Motor neuron (in vitro differentiated cells): ENCODE results near the gene SMIM11. TPM values are rescaled to one million over a fixed set of nuclear protein-coding genes. Genes with fewer than 3 reads are reported as not detected.
"Not testable (repeated sequence)": the region's sequence is repeated elsewhere in the genome, so short reads cannot be mapped to it uniquely, and the experiment has no call there.

Experiments
- ATAC-seq, 8 experiments: fragments of 200-7000 bp; cut with Tn5 transposase; replicated peaks in 6 of 8; 2 replicates each; pipeline ENCODE4 v1.8.0; 2021; ENCODE audit warnings: mild to moderate bottlenecking in 8 of 8, moderate library complexity in 8 of 8
- H3K27ac ChIP-seq, 2 donors: fragments of 250-450 bp; sonication (Bioruptor Pico); 2 replicates each; pipeline ENCODE4 v1.9.0; 2021; ENCODE audit warnings: antibody characterized with exemption in 2 of 2, mild to moderate bottlenecking in 2 of 2, moderate library complexity in 1 of 2
- H3K4me1 ChIP-seq, 2 donors: fragments of 250-450 bp; sonication (Bioruptor Pico); replicated peaks in 1 of 2; 2 replicates each; pipeline ENCODE4 v1.6.1; 2021; ENCODE audit warnings: antibody characterized with exemption in 2 of 2, mild to moderate bottlenecking in 2 of 2, moderate library complexity in 1 of 2
- H3K4me3 ChIP-seq, 5 donors: fragments of 250-450 bp; sonication (Bioruptor Pico); 2 replicates each; pipeline ENCODE4 v1.9.0; 2021; ENCODE audit warnings: antibody characterized with exemption in 5 of 5, mild to moderate bottlenecking in 5 of 5, moderate library complexity in 4 of 5
- WGBS, 10 experiments: fragments of 450-650 bp; shearing (Covaris generic); methylation state at CpG; one replicate each; pipeline ENCODE4 v1.0.0; 2022; 5-methylcytosine and 5-hydroxymethylcytosine counted together
- in situ Hi-C, 9 experiments: fragments of 400-800 bp; cut with MboI; loops; one replicate each; pipeline ENCODE4 v1.15.0; 2021; ENCODE audit warnings: low sequenced_read_pairs in 9 of 9, low pct_unique_long_range_greater_than_20kb in 2 of 9; ENCODE audit not compliant: unreplicated experiment in 9 of 9
- total RNA-seq, 8 experiments: library from RNA; unstranded; fragments of 300-600 nt; gene quantifications; 2 replicates each; pipeline versions ENCODE4 v1.2.3 to v1.2.4, GENCODE V29; 2022

SMIM11 gene, protein sequence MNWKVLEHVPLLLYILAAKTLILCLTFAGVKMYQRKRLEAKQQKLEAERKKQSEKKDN
- 10 to 100 TPM in 4 of 8 experiments, 1 to 10 TPM in 4; 3.9 to 12.9 (median 7.9) TPM for total RNA-seq

DNA sequence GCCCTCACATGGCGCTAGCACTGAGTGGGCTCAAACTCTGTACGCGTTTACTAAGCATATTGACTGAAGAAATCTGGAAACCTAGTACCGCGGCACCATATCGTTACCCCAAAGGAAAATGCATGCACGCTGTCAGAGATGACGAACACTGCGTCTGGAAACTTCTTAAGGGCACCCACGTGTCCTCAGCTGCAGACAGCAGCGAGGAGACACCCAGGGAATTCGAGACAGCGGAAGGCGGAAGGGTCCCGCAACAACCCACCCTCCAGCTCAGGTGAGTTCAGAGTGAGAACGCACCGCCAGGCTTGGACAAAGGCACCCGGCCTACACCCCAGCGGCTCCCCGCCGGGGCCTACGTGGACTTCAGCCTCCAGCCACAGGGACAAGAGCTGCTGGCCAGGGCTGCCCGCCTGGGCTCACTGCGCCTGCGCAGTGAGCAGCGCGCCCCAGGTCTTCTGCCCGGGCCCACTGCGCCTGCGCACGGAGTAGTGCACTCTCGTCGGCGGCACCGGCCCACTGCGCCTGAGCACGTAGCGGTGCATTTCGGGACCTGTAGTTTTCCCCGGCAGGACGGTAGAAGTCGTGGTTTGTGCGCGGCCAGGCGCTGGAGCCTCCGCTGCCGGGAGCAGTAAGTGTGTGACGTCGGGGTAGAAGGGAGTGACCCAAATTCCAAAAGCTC is at the start of gene SMIM11:
TSS of gene SMIM11 (plus strand) at position 568 of the 679 bp plus-strand sequence. CDS start 3,998 bp downstream, outside the sequence.
- H3K4me1 ChIP-seq, in situ Hi-C loops, H3K27ac ChIP-seq, H3K4me3 ChIP-seq: not testable (repeated sequence)
- no CpG with 5 or more reads among the region's 49 CpGs for WGBS, 10 experiments
- peak; percentile 94 to 99 (median 96) for ATAC-seq

DNA sequence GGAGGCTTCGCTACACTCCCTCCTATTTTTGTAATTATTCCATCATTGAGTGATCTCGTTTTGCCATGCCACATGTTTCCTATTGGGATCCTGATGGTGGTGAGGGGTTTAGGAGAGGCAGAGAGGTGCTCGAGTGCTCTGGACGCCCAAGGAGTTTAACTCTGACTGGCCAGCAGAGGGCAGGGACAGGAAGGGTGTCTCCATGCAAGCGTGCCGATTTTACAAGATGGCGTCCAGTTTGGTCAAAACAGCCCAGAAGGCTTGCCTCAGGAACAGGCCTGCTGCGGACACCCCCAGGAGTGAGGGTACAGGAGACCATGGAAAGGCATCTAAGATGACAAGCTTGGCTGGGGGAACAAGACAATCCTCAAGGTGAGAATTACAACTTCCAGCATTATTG is 45.3 kb upstream of the SMIM11 start:
- ATAC-seq: no peak
- 60 to 90% (median 73%) methylated on average over 2 to 6 of the region's 8 CpGs; no CpG with 5 or more reads in 6 of the 10 experiments for whole genome bisulfite sequencing, 10 experiments
- H3K4me1 ChIP-seq: no peaks in the 10 kb centered on the region
- no peak overlapping the region for H3K27ac ChIP-seq
- in situ Hi-C loops: no loop called here
- H3K4me3 ChIP-seq: no peak overlapping the region

DNA sequence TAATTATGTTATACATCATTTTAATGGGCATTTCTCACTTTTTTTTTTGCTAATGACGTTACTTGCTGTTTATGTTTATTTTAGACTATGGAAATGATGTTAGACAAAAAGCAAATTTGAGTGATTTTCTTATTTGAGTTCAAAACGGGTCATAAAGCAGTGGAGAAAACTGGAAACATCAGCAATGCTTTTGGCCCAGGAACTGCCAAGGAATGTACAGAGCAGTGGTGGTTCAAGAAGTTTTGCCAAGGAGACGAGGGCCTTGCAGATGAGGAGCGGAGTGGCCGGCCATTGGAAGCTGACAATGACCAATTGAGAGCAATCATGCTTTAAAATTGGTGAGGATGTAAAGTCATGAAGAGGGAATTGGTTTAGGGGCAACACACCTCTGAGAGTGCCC is 43.6 kb upstream of the SMIM11 start:
- H3K4me1 ChIP-seq: no peaks in the 10 kb centered on the region
- 17 to 97% (median 83%) methylated on average over 2 to 5 of the region's 5 CpGs; no CpG with 5 or more reads in 1 of the 10 experiments for WGBS, 10 experiments
- no peak for ATAC-seq
- no peak overlapping the region for H3K4me3 ChIP-seq
- in situ Hi-C loops: no loop called here
- no peak overlapping the region for H3K27ac ChIP-seq

DNA sequence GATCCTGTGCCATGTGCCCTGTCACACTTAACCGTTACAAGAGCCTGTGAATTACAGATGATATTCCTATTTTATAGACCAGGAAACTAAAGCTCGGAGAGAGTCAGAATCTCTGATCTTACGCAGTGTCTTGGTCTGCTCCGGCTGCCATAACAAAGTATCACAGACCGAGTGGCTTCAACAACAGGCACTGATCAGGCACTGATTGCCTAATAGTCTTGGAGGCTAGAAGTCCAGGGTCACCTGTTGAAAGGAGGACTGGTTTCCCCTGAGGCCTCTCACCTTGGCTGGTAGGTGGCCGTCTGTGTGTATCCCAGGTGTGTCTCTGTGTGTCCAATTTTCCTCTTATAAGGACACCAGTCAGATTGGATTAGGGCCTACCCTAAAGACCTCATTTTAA is 43.0 kb upstream of the SMIM11 start:
- no peak for ATAC-seq
- 33 to 100% (median 87%) methylated on average over 1 to 4 of the region's 6 CpGs; no CpG with 5 or more reads in 3 of the 10 experiments for WGBS, 10 experiments
- in situ Hi-C loops: no loop called here
- no peaks in the 10 kb centered on the region for H3K4me1 ChIP-seq
- no peak overlapping the region for H3K4me3 ChIP-seq
- H3K27ac ChIP-seq: no peak overlapping the region

DNA sequence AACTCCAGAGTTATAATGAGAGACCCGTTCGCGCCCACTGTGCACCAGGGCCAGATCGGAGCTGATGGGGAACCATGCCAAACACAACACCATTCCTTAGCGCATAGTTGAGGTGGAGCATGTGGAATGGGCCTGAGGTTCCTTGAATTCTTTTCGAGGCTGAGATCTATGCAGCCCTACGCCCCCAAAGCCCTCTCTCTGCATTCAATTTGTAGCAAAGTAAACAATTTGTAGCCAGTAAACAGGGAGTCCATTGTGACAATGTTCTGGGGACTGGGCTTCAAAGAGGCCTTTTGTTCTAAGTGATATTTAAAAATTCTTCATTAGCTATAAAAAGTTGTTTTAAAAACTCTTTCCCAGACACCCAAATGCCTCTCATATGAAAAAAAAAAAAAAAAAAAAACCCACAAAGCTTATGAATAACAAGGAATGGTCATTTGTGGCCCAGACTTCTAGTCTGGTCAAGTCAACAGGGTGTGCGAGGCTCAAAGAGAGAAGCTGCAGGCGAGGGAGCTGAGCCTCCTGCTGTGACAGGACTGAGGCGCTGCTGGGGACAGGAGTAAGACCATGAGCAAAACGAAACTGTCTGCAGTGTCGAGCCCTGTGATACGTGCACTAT is 42.1 kb upstream of the SMIM11 start:
- in situ Hi-C loops: no loop called here
- WGBS, 10 experiments: 34 to 100% (median 80%) methylated on average over 1 to 8 of the region's 13 CpGs
- ATAC-seq: no peak
- Histone ChIP-seq H3K27ac (no peak overlapping the region), H3K4me1 (no peaks in the 10 kb centered on the region), H3K4me3 (no peak overlapping the region)

DNA sequence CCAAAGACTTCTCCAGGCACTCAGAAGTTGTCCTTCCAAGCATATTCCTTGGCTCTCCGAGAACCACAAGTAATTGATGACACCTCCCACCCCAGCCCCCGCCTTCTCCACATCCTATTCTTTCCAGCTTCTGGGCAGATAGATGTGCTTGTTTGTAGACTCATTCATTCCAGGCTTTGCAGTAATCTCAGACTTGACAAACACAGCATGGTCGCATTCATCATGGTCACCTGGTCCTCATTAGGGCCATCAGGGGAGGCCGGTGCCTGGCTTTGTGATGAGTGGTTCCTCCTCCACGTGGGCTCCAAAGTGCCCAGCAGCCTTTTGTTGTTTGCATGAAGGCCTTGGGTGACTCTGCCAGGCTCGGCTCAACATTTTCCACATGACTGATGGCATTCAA is 40.0 kb upstream of the SMIM11 start:
- in situ Hi-C loops: no loop called here
- Histone ChIP-seq H3K4me1 (no peaks in the 10 kb centered on the region), H3K4me3 (no peak overlapping the region), H3K27ac (no peak overlapping the region)
- ATAC-seq: peak in 3 of 8 experiments; percentile 30 to 69 (median 53)
- WGBS, 10 experiments: 0 to 56% (median 18%) methylated on average over 1 to 5 of the region's 6 CpGs; no CpG with 5 or more reads in 5 of the 10 experiments

DNA sequence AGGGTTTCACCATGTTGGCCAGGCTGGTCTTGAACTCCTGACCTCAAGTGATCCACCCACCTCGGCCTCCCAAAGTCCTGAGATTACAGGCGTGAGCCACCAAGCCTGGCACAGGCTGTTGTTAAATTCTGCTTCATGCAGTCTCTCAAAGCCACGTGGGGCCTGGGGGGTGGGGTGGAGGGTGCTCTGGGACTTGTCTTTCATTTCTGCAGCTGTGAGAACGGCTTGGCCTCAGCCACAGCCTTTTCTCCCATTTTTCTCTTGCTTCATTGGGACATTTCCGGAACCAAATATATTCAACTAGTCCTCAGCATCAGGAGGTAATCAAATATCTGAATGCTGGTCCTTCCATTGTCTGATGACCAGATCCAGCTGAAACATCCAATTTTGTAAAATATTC is 39.1 kb upstream of the SMIM11 start:
- 0 to 92% (median 80%) methylated on average over 1 to 5 of the region's 5 CpGs; no CpG with 5 or more reads in 1 of the 10 experiments for WGBS, 10 experiments
- in situ Hi-C loops: no loop called here
- Histone ChIP-seq H3K27ac (no peak overlapping the region), H3K4me1 (no peaks in the 10 kb centered on the region), H3K4me3 (no peak overlapping the region)
- ATAC-seq: no peak

DNA sequence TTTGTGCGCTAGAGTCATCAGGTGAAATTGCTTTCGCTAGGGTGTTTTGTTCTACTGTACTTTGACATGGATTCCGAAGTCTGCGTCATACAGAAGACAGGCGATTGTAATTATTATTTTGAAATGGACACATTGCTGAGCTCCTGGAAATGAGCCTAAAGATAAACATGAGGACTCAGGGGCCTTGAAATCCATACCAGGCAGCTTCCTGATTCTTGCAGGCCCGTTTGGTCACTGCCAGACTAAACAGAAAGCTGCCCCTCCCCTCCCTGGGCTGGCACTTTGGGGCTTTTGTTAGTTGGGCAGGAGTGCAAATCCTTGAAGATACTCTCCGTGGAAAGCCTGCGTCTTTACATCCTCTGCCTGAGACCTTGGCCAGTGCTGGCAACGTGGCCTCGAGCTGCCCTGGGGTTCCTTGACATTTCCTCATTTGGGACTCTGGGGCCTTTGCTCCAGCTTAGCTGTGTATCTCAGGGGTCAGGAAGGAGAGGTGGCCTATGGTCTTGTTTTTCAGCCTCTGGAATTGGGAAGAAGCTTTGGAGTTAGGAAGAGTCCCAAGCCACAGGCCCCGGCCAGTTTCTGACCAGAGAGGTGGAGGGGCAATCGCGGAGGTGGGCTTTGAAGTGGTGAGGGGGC is 38.4 kb upstream of the SMIM11 start:
- WGBS, 10 experiments: 42 to 98% (median 82%) methylated on average over 2 to 7 of the region's 13 CpGs; no CpG with 5 or more reads in 1 of the 10 experiments
- no peak for ATAC-seq
- in situ Hi-C loops: no loop called here
- Histone ChIP-seq H3K4me1 (no peaks in the 10 kb centered on the region), H3K4me3 (no peak overlapping the region), H3K27ac (no peak overlapping the region)

DNA sequence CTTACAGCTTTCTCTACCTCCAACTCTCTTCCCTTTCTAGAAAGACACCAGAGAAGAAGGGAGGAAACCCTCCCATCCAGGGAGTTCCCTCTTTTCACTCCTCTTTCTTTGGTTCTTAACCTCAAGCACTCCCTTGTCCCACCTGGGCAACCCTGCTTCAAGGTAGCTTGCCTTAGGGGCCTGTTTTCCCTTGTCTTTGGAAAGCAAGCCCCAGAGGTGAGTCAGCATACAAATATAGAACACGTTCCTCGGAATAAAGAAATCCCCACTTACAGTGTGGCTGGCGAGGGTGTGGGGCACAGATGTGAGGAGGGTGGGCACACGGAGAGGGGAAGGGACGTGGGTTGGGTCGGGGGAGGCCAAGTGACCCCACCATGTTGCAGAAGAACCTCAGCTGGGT is 37.6 kb upstream of the SMIM11 start:
- WGBS, 10 experiments: 80% methylated on average over 2 of the region's 6 CpGs; no CpG with 5 or more reads in 9 of the 10 experiments
- in situ Hi-C loops: no loop called here
- Histone ChIP-seq H3K4me3 (no peak overlapping the region), H3K4me1 (no peaks in the 10 kb centered on the region), H3K27ac (no peak overlapping the region)
- no peak for ATAC-seq

DNA sequence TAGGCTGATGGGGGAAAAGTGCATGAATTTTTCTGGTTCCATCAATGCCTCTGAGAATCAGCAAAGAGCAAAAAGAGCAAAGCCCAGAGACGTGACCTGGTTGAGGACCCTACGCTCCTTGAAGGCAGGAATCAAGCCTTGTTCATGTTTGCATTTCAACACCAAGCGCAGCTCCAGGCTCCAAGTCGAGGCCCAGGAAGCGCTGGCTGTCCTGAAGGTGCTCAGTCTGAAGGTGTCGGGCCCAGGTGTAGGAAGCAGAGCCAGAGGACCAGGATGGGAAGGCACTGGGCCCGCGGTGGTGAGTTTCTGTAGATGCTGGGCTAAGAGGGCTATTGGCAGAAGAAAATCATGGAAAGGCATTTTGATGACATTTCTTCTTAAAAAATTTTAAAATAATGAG is 37.1 kb upstream of the SMIM11 start:
- 87 to 99% (median 92%) methylated on average over 2 to 8 of the region's 8 CpGs; no CpG with 5 or more reads in 5 of the 10 experiments for WGBS, 10 experiments
- H3K4me1 ChIP-seq: no peaks in the 10 kb centered on the region
- in situ Hi-C loops: no loop called here
- no peak overlapping the region for H3K4me3 ChIP-seq
- H3K27ac ChIP-seq: no peak overlapping the region
- ATAC-seq: no peak

DNA sequence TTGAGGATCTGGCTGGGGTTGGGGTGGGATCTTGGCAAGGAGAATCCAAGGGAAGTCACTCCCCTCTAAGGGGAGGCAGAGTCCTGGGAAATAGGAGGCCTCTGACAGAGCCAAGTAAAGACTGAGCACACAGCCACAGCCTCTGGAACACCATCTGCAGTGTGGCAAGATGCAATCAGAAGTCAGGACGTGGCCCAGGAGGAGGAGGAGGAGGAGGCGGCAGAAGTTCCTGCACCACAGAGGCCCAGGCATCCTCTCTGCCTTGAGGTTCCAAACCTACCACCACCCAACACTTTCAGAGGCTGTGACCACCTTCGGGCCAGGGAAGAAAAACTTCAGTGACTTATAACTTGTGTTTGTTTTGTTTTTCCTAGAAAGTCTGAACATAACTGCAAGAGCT is 35.2 kb upstream of the SMIM11 start:
- no peak overlapping the region for H3K4me3 ChIP-seq
- 40 to 100% (median 76%) methylated on average over 1 of the region's 3 CpGs; no CpG with 5 or more reads in 4 of the 10 experiments for WGBS, 10 experiments

DNA sequence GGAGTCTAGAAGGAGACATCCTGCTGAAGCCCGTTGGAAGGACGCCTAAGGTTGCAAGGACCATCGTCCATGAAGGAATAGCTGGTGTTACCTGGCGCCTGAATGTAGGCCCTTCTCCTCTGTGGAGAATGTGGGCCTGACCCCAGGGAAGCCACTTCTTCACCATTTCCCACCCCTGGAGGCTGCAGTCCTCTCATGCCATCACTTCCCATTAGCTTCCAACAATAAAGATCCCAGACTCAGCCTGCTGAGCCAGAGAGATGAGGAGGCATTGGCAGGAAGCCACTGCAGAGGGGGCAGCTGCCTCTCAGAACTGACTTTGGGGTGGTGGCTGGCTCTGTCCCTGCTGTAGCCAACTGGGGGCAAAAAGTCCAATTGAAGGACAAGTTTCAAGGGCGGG is 32.8 kb upstream of the SMIM11 start:
- in situ Hi-C loops: no loop called here
- Histone ChIP-seq H3K4me3 (no peak overlapping the region), H3K4me1 (no peaks in the 10 kb centered on the region), H3K27ac (no peak overlapping the region)
- no peak for ATAC-seq
- WGBS, 10 experiments: 78 to 100% (median 93%) methylated on average over 1 to 4 of the region's 5 CpGs; no CpG with 5 or more reads in 2 of the 10 experiments

More for the DNA sequence above, 35.2 kb upstream of the SMIM11 start:
- H3K4me1 ChIP-seq: no peaks in the 10 kb centered on the region
- in situ Hi-C loops: no loop called here
- no peak for ATAC-seq
- no peak overlapping the region for H3K27ac ChIP-seq

DNA sequence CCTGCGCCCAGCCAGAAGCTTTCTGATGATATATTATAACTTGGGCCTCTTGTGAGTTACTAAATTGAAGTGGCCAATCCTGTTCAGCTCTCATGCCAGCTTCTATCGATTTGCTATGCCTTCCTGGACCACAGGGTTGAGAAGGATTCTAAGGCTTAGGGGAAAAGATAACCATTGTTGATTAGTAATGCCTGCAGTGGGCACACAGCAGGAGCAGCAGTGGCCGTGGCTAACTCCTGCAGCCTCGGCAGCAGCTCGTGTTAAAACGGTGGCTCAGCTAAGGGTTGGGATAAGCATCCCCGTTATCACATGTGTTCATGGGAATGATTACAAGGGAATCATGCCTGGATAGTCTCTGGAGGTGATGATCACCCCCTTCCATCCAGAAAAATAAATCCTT is 32.0 kb upstream of the SMIM11 start:
- Histone ChIP-seq H3K4me3 (no peak overlapping the region), H3K4me1 (no peaks in the 10 kb centered on the region), H3K27ac (no peak overlapping the region)
- in situ Hi-C loops: no loop called here
- ATAC-seq: no peak
- WGBS, 10 experiments: 71 to 100% (median 82%) methylated on average over 1 to 7 of the region's 7 CpGs; no CpG with 5 or more reads in 1 of the 10 experiments
